ENCODE measurements around the gene ACKR2. TPM values are rescaled to one million over a fixed set of nuclear protein-coding genes. Genes with fewer than 3 reads are reported as not detected.

Gene ACKR2
- total and polyA plus RNA-seq, 2 donors (not counting 3 experiments of a cell fraction or from before 2014, with no cell fraction given), result 0.01 TPM; not detected in 1

- Histone ChIP-seq H3K4me3 (replicated peaks in 1 of 3; ENCODE audit: insufficient read depth in 1 of 3, low read depth in 1 of 3, low read length in 3 of 3) (no peak overlapping the region), H3K4me1 (ENCODE audit: control insufficient read depth, extremely low read depth, insufficient read depth, low read length) (no peaks in the 10 kb centered on the region), H3K27ac (ENCODE audit: insufficient read depth, low read depth, low read length) (no peak overlapping the region), H4K20me1 (replicated peaks; ENCODE audit: control insufficient read depth, extremely low read depth, insufficient read depth, low read length) (no peaks in the 10 kb centered on the region), H3K4me2 (ENCODE audit: insufficient read depth, low read length) (no peak overlapping the region), H2AFZ (ENCODE audit: low read depth, low read length) (no peak overlapping the region), H3K9ac (replicated peaks; ENCODE audit: extremely low read depth, insufficient read depth, low read length) (no peak overlapping the region), H3K9me1 (replicated peaks; ENCODE audit: control insufficient read depth, extremely low read depth, insufficient read depth, low read length) (no peaks in the 10 kb centered on the region), H3K36me3 (ENCODE audit: control insufficient read depth in 2 of 2, extremely low read depth in 1 of 2, insufficient read depth in 2 of 2, low read length in 2 of 2) (no peaks in the 10 kb centered on the region), H3K27me3 (ENCODE audit: control insufficient read depth in 2 of 2, insufficient read depth in 2 of 2, low read length in 2 of 2) (no peaks in the 10 kb centered on the region), H3K9me3 (replicated peaks; ENCODE audit: control insufficient read depth, insufficient read depth, low read length) (no peaks in the 10 kb centered on the region), H3K79me2 (ENCODE audit: control insufficient read depth, insufficient read depth, low read length) (no peaks in the 10 kb centered on the region)
- POLR2A ChIA-PET, result no interaction called here
- intact Hi-C loops (cut with micrococcal nuclease), result no loop called here
- dilution Hi-C loops (cut with MboI; ENCODE audit: extremely low pct_ligation_motif_present, low sequenced_read_pairs), result no loop called here
- no TSS peak for BruUV-seq (replicated peaks)
- CTCF ChIA-PET, result no interaction called here
- TF ChIP-seq POLR2AphosphoS5 (IDR thresholded peaks at IDR 0.05; ENCODE audit: insufficient read depth, low read depth, low read length), result no peak
- no peak for TF ChIP-seq FOS (IDR thresholded peaks at IDR 0.05; ENCODE audit: borderline replicate concordance, insufficient read depth, low read length)
- no peak for TF ChIP-seq JUN (IDR thresholded peaks at IDR 0.05; ENCODE audit: borderline replicate concordance, insufficient read depth, insufficient read length, low read depth)
- TF ChIP-seq GATA2 (IDR thresholded peaks at IDR 0.05; ENCODE audit: insufficient read depth, insufficient read length, low read depth, low read length), result no peak
- TF ChIP-seq POLR2A (IDR thresholded peaks at IDR 0.05; ENCODE audit: low read depth, low read length), result no peak
- no peak for TF ChIP-seq MYC (IDR thresholded peaks at IDR 0.05; ENCODE audit: low read depth, low read length)
- TF ChIP-seq, protein P1, sequence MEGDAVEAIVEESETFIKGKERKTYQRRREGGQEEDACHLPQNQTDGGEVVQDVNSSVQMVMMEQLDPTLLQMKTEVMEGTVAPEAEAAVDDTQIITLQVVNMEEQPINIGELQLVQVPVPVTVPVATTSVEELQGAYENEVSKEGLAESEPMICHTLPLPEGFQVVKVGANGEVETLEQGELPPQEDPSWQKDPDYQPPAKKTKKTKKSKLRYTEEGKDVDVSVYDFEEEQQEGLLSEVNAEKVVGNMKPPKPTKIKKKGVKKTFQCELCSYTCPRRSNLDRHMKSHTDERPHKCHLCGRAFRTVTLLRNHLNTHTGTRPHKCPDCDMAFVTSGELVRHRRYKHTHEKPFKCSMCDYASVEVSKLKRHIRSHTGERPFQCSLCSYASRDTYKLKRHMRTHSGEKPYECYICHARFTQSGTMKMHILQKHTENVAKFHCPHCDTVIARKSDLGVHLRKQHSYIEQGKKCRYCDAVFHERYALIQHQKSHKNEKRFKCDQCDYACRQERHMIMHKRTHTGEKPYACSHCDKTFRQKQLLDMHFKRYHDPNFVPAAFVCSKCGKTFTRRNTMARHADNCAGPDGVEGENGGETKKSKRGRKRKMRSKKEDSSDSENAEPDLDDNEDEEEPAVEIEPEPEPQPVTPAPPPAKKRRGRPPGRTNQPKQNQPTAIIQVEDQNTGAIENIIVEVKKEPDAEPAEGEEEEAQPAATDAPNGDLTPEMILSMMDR (IDR thresholded peaks at IDR 0.05; ENCODE audit: extremely low read depth in 1 of 2, insufficient read depth in 1 of 2, low read depth in 1 of 2, low read length in 2 of 2), result no peak
- TF ChIP-seq, protein P2, sequence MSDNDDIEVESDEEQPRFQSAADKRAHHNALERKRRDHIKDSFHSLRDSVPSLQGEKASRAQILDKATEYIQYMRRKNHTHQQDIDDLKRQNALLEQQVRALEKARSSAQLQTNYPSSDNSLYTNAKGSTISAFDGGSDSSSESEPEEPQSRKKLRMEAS (IDR thresholded peaks at IDR 0.05; ENCODE audit: insufficient read depth, insufficient read length), result no peak
- no peak for TF ChIP-seq EZH2 (IDR thresholded peaks at IDR 0.05; ENCODE audit: borderline replicate concordance, low read depth, low read length, severe bottlenecking)
- DNase-seq (ENCODE audit: low read depth, low spot score), result no peak
- no peak for FAIRE-seq
Measured at GRCh38 chr3:42864321-42864950, 55.2 kb downstream of the ACKR2 start.

Data from endothelial cell of umbilical vein (primary cell).